GM21447 (cell line): Measurements from ENCODE around the gene SYNGAP1.
A peak's percentile ranks its signal among the peaks of the same experiment; 100 is the strongest.

ENCODE experiments used
- ATAC-seq: cut with Tn5 transposase; IDR thresholded peaks from one replicate; pipeline ENCODE4 v1.9.1; 2021; ENCODE audit not compliant: unreplicated experiment

The SYNGAP1 gene

DNA sequence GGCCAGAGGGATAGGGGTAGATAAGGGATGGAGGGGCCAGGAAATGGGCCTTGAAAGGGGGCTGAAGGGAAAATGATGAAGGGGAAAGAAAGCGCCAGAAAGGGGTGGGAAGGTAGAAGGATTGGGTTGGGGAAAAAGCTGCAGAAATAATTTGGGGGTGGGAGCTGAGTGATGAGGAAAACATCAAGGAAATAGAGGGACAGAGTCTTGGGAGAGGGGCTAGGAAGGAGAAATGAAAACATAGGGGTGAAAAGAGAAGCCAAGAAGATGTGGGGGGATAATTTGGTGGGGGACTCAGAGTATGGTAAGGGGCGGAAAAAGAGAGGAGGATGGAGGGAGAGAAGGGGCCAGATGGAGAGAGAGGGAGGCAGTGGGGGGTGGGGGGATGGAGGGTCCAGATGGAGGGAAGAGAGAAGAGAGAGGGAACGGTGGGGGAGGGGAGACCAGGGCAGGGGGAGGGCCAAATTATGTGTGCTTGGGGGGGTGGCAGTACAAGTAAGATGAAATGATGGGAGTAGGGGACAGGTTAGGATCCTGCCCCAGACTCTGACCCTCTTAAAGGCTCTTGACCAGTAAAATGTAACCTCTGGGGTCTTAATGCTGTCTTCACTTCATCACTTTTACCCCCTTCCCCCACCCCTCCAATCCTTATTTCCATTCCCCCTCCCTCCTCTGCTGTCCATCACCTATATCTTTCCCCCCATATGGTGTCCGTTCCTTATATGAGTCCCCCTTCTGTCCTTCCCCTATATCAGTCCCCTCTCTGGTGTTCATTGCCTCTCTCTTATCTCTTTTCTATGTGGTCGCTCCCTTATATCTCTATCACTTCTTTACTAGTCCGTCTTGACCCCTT is 852 bp downstream of the SYNGAP1 start:
- no peak for ATAC-seq

DNA sequence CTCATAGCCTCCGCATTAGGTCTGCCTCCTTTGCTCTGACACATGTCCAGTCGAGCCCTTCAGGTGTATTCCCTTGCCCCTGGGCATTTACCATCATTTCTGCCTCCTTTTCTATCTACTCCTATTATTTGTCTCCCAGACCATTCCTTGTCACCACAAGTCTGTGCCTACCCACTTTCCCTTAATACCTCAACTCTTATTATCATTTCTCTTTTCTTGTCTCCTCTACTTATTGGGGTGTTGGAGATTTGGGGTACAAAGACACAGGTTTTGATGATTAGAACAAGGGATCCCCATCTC is 1.4 kb downstream of the SYNGAP1 start:
- no peak for ATAC-seq

DNA sequence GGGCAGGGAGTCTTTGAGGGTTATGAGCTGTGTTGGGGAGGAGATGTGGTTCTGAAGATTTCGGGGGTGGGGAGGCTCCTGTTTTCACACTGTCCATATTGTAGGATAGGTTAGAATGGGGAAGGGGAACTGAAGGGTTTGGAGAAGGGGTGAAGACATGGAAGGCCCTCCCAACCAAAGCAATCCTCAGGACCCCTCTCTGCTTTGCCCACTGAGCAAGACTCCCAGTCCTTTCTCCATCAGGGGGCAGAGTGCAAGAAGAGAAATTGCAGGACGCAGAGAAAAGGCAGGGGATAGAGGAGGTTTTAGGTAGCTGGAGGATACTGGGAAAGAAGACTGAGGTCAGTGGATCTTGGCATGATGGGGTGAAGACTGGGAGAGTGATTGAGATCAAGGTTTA is 3.9 kb downstream of the SYNGAP1 start:
- ATAC-seq = no peak

DNA sequence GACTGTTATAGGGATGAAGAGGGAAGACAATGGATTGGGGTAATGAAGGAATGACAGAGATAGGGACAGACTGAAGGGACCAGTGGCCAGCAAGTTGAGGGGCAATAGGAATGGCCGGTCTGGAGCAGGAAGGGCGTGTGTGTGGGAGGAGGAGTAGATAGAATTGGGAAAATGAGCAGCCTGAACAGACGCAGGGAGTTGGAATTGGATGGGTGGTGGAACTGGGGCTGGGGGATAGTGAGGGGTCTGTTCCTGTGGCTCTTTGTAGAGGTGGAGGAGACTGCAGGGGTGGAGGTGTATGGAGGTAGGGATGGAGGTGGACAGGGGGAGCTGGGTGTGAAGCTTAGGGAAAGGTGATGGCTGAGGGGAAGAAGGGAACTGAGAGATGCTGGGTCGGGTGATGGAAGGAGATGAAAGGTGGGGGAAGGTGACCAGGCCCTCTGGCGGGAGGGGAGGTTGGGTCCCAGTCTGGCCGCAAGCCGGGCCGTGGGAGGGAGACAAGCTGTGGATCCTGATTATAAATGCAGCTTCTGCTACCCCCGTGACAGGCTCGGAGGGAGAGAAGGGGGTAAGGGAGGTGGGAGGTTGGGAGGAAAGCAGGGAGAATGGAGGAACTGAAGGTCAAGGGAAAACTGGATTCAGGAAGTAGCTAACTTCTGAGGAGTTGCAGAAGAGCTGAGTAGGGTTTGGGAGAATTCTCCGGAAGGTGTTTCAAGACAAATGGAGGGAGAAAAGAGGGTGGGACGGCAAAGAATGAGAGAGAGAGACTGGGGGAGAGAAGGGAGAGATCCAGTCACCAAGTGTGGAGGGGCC is 5.2 kb downstream of the SYNGAP1 start:
- ATAC-seq = no peak

DNA sequence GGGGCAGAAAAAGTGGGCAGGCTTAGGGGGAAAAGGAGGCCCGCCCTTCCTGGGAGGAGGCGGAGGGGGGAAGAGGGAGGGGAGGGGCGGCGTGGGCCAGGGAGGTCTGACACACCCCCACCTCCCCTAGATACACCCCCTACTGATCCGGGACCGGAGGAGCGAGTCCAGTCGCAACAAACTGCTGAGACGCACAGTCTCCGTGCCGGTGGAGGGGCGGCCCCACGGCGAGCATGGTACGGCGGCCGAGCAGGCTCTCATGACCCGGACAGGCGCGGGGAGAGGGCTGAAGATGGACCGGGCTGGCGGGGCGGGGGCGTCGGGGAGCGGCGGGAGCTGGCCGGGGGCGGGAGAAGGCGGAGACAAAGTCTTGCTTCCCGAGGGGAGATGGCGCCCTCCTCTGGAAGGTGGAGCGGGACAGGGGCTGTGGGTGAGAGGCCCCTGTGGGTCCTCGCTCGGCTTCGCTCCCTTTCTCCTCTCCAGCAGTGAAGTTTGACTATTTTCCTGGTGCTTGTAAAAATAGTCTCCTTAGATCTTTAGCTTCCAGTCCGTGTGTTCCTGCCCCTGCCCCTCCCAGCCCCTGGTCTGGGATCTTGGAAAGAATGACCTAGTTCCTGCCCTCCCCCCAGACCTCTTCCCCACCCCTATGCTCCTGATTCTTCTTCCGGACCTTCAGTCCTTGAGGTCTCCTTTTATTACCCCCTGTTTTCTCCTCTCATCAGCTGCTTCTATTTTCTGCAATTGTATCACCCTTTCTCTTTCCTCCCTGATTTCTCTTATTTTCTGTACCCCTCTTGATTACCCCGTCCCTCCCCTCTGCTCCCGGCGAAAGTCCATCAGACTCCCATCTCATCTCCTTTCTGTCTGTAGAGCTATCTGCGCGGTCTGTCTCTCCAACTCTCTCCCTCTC is 6.1 kb downstream of the SYNGAP1 start:
- peak; percentile 46 for ATAC-seq

DNA sequence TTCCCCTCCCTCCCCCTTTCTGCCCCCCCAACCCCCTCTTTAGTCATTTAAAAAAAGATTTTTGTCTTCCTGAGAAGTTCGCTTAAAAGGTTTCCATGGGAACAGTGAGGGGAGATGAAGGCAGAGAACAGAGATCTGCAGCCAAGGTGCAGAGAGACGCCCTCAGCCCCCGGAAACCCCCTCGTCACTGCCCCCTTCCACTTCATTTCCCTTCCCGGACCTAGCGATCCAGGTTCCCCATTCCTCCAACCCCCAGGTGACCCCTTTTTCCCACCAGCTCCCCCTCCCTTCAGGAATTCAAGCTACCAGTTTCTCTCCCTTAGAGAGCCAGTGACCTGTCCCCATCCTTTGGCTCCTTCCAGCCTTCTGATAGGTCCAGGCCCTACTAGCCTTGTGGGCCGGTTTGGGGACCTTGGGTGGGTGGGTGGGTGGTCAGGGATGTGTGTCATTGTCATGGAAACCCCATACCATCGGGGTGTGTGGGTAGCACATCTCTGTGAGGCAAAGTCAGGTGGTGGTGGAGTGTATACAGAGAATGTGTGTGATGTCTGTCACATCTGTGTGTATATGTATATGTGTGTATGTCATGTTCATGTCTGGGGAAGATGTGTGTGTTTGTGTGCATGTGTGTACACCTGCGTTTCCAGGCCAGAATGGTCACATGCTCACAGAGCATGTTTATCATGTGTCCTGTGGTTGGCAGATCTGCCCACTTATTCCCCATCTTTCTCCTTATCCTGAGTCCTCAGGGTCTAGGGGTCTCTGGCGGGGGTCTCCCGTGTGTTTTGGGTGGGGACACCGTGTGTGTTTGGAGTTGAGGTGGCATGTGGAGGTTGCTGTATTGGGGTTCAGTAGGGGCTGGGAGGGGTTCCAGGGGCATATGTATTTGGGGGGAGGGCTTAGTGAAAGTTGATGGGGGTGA is 7.0 kb downstream of the SYNGAP1 start:
- no peak for ATAC-seq

DNA sequence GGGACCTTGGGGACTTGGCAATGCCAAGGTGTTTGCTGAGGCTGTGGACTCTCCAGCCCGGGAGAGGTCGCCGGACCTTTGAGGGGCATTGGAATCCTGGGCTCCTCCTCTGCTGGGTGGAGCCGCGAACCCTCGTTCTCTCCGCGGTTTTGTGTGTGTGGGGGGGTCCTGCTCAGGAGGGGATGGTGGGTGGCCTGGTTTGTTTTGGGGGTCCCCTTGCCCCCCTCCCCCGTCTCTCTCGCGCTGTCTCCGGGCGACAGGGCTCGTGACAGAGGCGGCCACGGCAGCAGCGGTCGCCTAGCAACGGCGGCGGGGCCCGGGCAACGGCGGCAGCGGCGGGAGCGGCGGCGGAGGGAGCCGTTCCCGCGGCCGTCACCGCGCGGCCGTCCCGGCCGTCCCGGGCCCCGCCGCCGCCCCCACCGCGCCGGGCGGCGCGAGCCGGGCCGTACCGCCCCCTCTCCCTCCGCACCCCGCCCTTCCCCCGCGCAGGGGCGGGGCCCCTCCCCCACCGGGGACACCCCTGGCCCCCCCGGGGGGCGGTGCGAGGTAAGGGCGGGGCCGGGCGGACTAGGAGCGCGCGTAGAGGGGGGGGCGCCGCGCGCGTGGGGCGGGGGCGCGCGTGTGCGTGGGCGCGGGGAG is 7.8 kb downstream of the SYNGAP1 start:
- ATAC-seq = no peak

DNA sequence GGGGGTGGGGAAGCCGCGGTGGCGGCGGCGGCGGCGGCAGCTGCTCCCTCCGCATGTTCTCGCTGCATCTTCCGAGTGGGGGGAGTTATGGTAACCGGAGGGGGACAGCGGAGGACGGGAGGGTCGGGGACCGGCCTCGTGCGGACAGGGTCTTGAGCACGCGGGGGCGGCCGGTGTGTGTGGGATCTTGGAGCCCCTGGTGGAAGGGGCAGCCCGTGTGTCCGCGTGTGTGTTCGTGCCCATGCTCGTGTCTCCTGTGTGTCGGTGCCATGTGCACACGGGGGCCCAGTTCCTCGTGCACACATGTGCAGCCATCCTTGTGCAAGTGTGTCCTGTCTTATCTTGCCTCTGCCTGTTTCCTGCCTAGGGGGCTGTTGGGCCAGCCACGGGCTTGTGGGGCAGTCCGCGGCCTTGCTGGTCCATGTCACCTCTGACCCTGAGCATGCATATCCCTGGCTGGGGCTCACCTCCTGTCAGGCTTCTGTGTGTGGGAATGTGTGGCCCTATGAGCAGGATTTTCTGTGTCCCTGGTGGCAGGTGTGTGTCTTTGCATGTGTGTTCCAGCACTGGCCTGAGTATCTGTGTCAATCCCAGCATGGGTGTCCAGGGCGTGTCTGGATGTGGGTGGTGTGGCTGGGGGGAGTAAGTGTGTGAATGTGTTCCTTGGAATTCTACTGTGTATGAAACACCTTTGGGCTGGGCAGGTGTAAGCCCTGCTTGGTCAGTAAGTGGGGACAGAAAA is 8.5 kb downstream of the SYNGAP1 start:
- ATAC-seq = no peak

DNA sequence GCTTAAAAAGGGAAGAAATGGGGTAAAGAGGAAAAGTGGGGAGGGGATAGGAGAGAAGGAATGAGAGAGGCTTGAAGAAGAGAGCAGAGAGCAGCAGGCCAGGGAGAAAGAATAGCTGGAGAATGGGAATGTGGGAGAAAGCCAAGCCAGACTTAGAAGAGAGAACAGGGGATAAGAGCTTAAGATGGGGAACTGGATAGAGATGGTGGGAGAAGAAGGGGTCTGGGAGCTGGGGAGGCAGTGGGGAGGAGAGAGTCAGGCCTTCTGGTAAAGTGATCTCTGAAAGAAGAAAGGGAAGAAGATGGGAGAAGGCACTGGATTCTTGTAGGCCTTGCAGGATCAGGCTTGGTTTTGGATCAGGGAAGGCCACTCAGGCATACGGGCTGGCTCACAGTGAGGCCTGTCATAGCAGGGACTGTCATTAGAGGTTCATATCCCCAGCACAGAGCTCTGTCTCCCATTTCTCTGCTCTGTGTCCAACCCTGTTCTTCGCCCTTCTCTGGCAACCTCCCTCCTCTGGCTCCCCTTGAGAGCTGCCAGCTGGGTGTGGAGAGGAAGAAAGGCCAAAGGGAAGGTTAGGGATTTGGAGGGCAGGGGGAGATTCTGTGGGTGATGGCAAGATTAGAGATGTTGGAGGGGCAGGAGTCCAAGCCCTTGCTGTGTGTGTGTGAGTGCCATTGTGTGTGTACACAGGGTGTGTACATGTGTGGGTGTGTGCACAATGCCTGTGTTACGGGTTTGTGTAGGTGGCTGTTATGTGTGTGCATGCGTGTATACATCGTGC is 9.3 kb downstream of the SYNGAP1 start:
- no peak for ATAC-seq

DNA sequence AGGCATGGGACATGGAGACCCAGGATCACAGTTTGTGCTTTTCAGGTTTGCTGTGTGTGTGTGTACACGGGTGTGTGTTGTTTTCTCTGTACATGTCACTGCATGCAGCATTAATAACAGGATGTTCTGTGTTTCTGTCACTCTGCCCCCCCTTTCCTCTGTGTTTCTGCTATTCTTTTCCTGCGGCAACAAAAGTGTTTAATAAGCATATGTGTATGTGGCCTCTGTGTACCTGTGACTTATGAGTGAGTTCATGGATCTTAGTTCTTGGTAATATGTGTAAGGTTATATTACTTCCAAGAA is 9.8 kb downstream of the SYNGAP1 start:
- ATAC-seq = no peak

DNA sequence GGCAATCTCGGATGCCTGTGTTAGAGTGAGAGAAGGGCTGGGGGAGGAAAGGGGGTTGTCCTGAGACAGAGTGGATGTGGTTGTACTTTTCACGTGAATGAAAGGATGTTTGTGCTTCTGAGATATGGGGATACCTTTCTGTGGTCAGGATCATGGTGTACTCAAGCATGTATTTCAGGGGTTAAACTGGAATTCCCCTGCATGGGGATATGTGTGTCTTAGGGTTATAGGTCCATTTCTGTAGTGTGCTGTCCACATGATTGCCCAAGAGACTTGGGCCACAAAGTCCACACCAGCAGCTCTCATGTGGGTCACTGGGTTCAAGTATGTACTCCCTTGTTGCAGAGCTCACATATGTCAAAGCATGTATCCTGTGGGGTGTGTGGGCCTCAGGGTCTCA is 10.5 kb downstream of the SYNGAP1 start:
- ATAC-seq = no peak

DNA sequence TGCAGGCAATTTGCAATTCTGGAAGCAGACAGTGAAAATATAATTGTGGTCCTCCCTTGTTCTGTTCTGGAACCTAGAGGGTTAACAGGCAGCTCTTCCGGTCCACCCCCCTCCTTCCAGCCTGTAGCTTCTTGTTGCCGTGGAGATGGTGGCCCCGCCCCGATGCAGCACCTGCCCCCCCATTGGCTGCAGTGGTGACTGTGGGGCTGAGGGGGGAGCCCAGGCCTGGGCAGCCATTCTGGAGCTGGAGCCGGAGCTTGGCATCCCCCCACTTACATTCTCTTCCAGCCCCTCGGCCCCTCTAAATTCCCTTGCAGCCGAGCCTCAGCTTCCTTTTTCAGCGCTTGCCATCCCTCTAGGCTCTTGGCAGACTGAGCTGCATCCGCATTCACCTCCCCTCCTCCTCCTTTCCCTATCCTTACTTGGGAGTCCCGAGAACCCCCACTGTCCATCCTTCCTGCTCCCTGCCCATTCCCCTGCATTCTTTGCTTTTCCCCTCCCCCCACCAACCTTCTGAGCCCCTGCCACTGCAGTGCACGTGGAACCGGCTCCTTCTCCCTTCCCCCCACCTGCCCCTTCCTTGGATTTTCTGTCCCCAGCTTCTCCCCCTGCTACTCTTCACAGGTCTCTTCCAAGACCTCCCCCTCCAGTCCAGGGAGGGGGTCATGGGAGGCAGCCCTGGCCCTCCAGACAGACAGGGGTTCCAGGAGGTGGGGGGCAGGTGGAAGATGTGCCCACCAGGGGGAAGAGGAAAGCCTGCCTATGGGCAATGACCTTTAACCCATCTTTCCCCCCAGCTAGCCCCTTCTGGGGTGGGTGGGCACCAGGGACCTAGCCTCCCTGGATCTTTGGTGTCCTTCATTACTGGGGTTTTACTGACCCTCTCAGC is 11.4 kb downstream of the SYNGAP1 start:
- ATAC-seq = peak; percentile 49

DNA sequence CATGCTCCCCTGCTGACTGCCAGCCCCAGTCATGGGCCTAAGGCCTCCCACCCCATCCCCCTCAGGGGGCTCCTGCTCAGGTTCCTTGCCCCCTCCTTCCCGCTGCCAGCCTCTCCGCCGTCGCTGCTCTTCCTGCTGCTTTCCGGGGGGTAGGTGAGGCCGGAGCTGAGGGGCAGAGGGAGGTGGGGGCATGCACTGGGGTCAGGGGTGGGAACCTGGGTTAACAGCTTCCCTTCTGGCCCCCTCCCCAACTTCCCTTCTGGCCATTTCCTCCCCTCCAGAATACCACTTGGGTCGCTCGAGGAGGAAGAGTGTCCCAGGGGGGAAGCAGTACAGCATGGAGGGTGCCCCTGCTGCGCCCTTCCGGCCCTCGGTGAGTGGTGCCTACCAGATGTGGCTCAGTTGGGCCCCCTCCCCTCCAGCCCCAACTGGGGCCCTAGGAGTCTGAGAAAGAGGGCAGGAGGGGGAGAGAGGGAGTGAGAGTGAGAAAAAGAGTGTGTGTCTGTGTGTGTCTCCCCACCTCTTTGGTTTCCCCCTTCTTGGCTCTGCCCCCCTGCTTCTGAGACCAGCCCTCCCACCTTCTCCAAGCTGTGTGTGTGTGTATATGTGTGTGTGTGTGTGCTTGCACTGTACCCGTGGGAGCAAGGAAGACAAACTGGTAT is 12.1 kb downstream of the SYNGAP1 start:
- no peak for ATAC-seq

DNA sequence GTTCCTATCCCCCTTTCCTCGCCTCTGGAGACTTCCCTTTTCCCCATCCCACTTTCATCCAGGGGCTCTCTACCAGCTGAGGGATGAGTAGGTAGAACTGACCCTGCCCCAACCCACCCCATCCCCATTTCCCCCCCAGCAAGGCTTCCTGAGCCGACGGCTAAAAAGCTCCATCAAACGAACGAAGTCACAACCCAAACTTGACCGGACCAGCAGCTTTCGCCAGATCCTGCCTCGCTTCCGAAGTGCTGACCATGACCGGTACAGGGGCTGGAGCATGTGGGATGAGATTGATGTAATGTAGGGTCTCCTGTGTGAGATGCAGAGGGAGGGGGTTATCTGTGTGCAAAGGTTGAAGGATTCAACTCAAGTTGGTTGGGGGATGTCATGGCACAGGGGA is 12.7 kb downstream of the SYNGAP1 start:
- no peak for ATAC-seq

DNA sequence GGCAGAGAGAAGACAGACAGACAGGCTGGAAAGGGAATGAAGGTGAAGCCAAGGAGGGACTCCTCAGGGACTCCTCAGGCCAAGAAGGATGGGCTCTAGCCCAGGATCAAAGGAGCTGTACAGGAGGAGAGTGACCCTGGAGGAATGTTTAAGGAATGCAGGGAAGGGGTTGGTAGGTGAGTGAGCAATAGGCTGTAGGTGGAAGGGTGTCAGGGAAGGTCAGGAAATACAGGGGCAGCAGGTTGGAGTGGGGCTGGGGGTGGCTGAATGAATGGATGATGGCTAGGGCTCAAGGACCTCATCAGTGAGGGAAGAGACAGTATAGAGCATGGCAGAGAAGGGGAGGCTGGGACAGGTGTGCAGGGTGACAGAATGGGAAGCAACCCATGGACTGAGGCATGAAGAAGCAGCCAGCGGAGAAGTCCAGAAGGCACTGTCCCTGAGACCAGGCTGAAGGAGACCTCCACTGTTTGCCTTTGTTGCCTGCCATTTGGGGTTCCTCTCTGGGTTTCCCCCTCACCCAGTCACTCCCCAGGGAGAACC is 13.2 kb downstream of the SYNGAP1 start:
- no peak for ATAC-seq

DNA sequence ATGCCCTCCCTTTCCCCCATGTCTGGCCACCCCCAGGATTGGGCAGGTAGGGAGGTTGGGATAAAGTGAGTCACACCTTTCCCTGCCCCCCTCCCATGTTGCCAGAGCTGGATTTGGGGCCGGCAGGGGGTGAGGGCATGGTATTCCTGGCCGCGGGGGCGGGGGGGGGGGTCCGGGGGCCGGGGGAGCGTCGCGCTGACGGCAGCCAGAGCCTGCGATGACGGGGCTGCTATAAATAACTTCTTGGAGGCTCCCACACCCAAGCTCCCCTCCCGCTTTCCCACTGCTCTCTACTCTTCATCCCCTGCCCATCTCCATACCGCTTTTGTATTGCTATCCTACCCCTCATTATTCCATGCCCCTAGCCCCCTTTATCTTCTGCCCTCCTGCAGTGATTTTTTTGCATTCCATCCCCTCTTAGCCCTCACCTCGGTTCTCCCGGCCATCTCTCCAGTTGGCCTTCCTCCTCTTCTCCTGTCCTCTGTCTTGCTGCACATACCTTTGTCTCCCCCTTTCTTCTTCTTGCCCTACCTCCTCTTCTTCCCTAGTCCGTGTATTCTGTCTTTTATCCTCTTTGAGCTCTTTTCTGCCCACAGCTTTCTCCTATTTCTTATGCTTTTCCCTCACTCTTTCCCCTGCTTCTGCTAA is 13.8 kb downstream of the SYNGAP1 start:
- ATAC-seq = no peak
